Colonic mucosa (tissue), 4 donors: ENCODE results near the gene PGBD2. TPM values are rescaled to one million over a fixed set of nuclear protein-coding genes. Genes with fewer than 3 reads are reported as not detected.

Experiments used
- DNase-seq: peaks from one replicate; pipeline ENCODE4 v3.0.0-alpha.2; 2020
- H3K27ac ChIP-seq: fragments of 200-600 bp; one replicate; pipeline ENCODE4 v1.8.0; 2021
- H3K27me3 ChIP-seq: fragments of 200-600 bp; one replicate; pipeline ENCODE4 v1.8.0; 2021
- H3K36me3 ChIP-seq: fragments of 200-600 bp; one replicate; pipeline ENCODE4 v1.8.0; 2021
- H3K4me1 ChIP-seq: fragments of 200-600 bp; one replicate; pipeline ENCODE4 v1.8.0; 2021; ENCODE audit warnings: mild to moderate bottlenecking
- H3K4me3 ChIP-seq: fragments of 200-600 bp; one replicate; pipeline ENCODE4 v1.8.0; 2021
- H3K9ac ChIP-seq, 2 donors: one replicate each; pipeline ENCODE4 v1.7.0; 2013; ENCODE audit warnings: control low read depth in 2 of 2, low read depth in 2 of 2, low read length in 2 of 2
- H3K9me3 ChIP-seq: fragments of 200-600 bp; one replicate; pipeline ENCODE4 v1.8.0; 2021
- intact Hi-C: fragments of 100-400 bp; cut with DNase I; formaldehyde crosslinking; loops from one replicate; pipeline ENCODE4 v1.14.1; 2022
- total RNA-seq, 2 donors: library from RNA; stranded (reverse); fragmentation: NEBNext Ultra II Directional in 1 of 2; extraction: Animal tissue kit (Norgen Biotek cat#: 25700) in 1 of 2; gene quantifications; one replicate each; pipeline ENCODE4 v1.2.1, GENCODE V29; 2021
- TF ChIP-seq, protein P1 (sequence below): fragments of 200-600 bp; IDR thresholded peaks from one replicate; pipeline ENCODE4 v1.8.0; 2022; ENCODE audit warnings: antibody characterized with exemption, mild to moderate bottlenecking
- donor health status: healthy.
- donor health status: DM: no; HTN: no; CAD: no.
- donor health status: DM: no; HTN: no; CAD: no.

The PGBD2 gene, protein sequence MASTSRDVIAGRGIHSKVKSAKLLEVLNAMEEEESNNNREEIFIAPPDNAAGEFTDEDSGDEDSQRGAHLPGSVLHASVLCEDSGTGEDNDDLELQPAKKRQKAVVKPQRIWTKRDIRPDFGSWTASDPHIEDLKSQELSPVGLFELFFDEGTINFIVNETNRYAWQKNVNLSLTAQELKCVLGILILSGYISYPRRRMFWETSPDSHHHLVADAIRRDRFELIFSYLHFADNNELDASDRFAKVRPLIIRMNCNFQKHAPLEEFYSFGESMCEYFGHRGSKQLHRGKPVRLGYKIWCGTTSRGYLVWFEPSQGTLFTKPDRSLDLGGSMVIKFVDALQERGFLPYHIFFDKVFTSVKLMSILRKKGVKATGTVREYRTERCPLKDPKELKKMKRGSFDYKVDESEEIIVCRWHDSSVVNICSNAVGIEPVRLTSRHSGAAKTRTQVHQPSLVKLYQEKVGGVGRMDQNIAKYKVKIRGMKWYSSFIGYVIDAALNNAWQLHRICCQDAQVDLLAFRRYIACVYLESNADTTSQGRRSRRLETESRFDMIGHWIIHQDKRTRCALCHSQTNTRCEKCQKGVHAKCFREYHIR
- total RNA-seq, result 1 to 10 TPM; 7.2 to 8.4 TPM

DNA sequence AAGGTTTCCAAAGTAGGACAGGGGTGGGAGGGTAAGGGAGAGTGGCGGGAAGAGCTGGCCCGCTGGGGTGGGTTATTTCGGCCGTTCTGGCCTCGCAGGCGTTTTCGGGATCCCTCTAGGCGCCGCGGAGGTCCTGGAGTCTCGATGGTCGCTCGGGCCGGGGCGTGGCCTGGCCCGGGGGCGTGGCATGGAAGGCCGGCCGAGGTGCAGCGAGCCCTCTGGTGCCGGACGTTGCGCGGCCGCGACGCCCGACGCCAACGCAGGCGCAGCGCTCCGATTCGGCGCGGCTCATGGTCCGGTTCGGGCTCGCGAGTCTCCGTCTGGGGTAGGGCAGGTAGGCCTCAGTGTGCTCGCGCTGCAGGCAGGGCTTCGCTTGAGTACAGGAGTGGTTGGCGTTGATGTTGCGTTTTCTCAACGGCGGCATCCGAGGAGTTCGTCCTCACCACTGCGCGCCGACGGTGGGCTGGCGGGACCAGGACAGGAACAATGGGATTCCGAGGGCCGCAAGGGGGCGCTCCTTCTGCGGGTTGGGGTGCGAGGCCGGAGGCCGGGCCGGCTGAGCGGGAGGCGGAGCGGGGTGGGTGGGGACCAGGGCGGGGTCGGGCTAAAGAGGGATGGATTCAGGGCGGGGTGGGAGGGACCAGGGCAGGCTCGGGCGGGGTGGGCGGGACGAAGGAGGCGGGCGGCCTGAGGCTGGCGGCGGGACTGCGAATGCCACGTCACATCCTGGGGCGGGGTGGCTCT is at the start of gene PGBD2:
PGBD2 (plus strand) TSS at position 227 of the 744 bp plus-strand sequence. CDS start 7,628 bp downstream, outside the sequence.
- no peaks in the 10 kb centered on the region for H3K9me3 ChIP-seq
- no peaks in the 10 kb centered on the region for H3K4me1 ChIP-seq
- peak within 1 kb of the TSS; percentile 68 to 79 for H3K9ac ChIP-seq
- intact Hi-C loops, result no loop called here
- H3K27ac ChIP-seq, result peak within 1 kb of the TSS; percentile 92
- no peaks in the 10 kb centered on the region for H3K27me3 ChIP-seq
- peak within 1 kb of the TSS; percentile 59 for H3K4me3 ChIP-seq
- no peaks in the 10 kb centered on the region for H3K36me3 ChIP-seq
- DNase-seq, result peak; percentile 99
- TF ChIP-seq, protein P1, sequence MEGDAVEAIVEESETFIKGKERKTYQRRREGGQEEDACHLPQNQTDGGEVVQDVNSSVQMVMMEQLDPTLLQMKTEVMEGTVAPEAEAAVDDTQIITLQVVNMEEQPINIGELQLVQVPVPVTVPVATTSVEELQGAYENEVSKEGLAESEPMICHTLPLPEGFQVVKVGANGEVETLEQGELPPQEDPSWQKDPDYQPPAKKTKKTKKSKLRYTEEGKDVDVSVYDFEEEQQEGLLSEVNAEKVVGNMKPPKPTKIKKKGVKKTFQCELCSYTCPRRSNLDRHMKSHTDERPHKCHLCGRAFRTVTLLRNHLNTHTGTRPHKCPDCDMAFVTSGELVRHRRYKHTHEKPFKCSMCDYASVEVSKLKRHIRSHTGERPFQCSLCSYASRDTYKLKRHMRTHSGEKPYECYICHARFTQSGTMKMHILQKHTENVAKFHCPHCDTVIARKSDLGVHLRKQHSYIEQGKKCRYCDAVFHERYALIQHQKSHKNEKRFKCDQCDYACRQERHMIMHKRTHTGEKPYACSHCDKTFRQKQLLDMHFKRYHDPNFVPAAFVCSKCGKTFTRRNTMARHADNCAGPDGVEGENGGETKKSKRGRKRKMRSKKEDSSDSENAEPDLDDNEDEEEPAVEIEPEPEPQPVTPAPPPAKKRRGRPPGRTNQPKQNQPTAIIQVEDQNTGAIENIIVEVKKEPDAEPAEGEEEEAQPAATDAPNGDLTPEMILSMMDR, result peak; percentile 57

DNA sequence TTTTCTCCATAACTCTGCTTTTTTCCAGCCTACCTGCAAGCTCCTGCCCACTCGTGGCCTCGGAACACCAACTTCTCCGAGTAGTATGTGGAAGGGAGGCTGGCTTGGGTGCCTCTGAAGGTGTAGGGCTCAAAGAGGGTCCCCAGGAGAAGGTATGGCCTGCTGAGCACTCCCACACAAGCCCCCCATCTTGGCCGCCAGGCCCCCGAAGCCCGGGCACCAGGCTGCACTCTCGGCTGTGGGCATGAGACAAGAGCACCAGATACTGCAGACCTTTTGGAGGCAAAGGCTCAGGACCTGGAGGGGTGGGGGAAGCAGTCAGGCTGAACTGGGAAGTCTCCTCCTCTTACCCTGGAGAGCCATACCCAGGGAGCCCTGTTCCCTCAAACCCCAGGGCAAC is 48.8 kb upstream of the PGBD2 start:
- DNase-seq, result no peak
- H3K4me3 ChIP-seq, result no peak overlapping the region
- H3K27ac ChIP-seq, result no peak overlapping the region
- H3K9me3 ChIP-seq, result no peaks in the 10 kb centered on the region
- TF ChIP-seq, protein P1, result no peak
- H3K27me3 ChIP-seq, result no peaks in the 10 kb centered on the region
- H3K4me1 ChIP-seq, result peaks cover 5% of the 10 kb centered on the region
- H3K9ac ChIP-seq, result peak overlapping the region in 1 of 2 donors; percentile 83
- H3K36me3 ChIP-seq, result no peaks in the 10 kb centered on the region
- intact Hi-C loops, result no loop called here

DNA sequence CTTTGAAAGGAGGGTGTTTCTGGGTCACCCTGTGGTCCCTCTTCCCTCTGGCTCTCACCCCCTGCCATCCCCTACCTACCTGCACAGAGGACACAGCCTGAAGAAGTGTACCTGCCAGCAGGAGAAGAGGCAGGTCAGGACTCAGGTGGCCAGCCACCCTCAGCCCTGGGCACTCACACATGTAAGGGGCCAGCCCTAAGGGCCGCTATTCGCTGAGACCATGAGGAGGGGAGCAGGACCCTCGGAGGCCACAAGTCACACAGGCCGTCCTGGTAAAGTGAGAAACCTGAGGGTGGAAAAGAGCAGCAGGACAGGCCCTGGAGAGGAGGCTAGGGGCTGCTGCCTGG is 48.3 kb upstream of the PGBD2 start:
- H3K36me3 ChIP-seq, result no peaks in the 10 kb centered on the region
- TF ChIP-seq, protein P1, result no peak
- DNase-seq, result no peak
- no peaks in the 10 kb centered on the region for H3K9me3 ChIP-seq
- peak overlapping the region; percentile 77 for H3K27ac ChIP-seq
- H3K4me3 ChIP-seq, result peak overlapping the region; percentile 59
- intact Hi-C loops, result no loop called here
- peak overlapping the region; percentile 74 to 83 for H3K9ac ChIP-seq
- peaks cover 5% of the 10 kb centered on the region for H3K4me1 ChIP-seq
- H3K27me3 ChIP-seq, result no peaks in the 10 kb centered on the region

DNA sequence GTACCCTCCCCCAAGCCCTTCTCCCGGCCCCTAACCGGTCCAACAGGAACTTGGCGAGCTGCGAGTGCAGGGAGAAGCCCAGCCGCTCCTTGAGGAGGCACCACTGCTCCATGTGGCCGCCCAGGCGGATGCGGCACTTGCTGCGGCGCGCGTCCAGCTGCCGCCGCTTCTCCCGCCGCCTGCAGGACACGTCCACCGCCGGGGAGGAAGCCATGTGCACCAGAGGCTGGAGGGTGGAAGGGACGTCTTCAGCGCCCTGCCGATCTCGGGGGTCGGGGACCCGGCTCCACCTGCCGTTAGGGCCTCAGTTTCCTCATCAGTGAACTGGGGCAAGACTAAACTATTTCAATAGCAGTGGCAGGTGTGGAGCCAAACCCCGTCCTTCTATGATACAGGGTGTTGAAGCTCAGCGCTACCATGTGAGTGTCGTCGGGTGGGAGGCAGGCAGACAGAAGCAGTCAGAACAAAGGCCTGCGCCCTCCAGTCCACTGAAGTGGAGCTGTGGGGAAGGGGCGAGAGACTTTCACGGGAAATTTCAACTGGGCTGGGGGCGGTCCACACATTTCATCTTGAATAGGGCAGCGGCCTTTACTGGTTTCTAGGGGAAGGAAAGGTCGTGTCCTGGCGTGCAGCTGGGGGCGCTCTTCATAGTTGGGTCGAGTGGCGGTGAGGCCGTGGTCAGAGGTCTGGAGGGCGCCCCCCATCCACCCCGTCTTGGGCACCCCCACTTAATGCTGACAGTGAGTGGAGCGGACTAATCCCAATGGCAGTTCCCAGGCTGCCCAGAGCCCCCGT is 47.7 kb upstream of the PGBD2 start:
- peak overlapping the region; percentile 77 for H3K27ac ChIP-seq
- no peaks in the 10 kb centered on the region for H3K36me3 ChIP-seq
- peaks cover 6% of the 10 kb centered on the region for H3K4me1 ChIP-seq
- H3K4me3 ChIP-seq, result peak overlapping the region; percentile 59
- intact Hi-C loops, result no loop called here
- TF ChIP-seq, protein P1, result peak; percentile 19
- DNase-seq, result peak; percentile 69
- H3K9ac ChIP-seq, result peak overlapping the region; percentile 74 to 83
- H3K9me3 ChIP-seq, result no peaks in the 10 kb centered on the region
- H3K27me3 ChIP-seq, result no peaks in the 10 kb centered on the region
